T-helper 2 cell (primary cell): ENCODE data around the gene CLIC5.
A peak's percentile ranks its signal among the peaks of the same experiment; 100 is the strongest.

Experiments used
- DNase-seq, 5 experiments: peaks; one replicate each; pipeline versions ENCODE4 v3.0.0 to v3.0.0-alpha.2; 2012 to 2022

Gene CLIC5

GRCh38 chr6:46035242-46035641 is 19.6 kb upstream of the CLIC5 start:
- DNase-seq: no peak

- DNase-seq: no peak
Observed at GRCh38 chr6:46032110-46032998, 16.7 kb upstream of the CLIC5 start.

GRCh38 chr6:46029602-46030001 is 13.9 kb upstream of the CLIC5 start:
- no peak for DNase-seq

GRCh38 chr6:46026307-46026706 is 10.6 kb upstream of the CLIC5 start:
- no peak for DNase-seq

GRCh38 chr6:46025573-46025972 is 9.9 kb upstream of the CLIC5 start:
- DNase-seq: no peak

GRCh38 chr6:46024124-46024769 is 8.6 kb upstream of the CLIC5 start:
- DNase-seq: no peak

GRCh38 chr6:46023216-46023915 is 7.7 kb upstream of the CLIC5 start:
- no peak for DNase-seq

- DNase-seq: peak in 1 of 5 experiments; percentile 49
Observed at GRCh38 chr6:46022106-46022948, 6.7 kb upstream of the CLIC5 start.

GRCh38 chr6:46017726-46018125 is 2.1 kb upstream of the CLIC5 start:
- no peak for DNase-seq

GRCh38 chr6:46016063-46016608 is 476 bp upstream of the CLIC5 start:
- DNase-seq: no peak

GRCh38 chr6:46014511-46015118 is 1.0 kb downstream of the CLIC5 start:
- peak; percentile 2 to 58 (median 11) for DNase-seq

GRCh38 chr6:46014046-46014445 is 1.6 kb downstream of the CLIC5 start:
- DNase-seq: peak in 2 of 5 experiments; percentile 45 to 87

GRCh38 chr6:46013639-46014038 is 2.0 kb downstream of the CLIC5 start:
- DNase-seq: no peak

GRCh38 chr6:46012834-46013233 is 2.8 kb downstream of the CLIC5 start:
- peak in 1 of 5 experiments; percentile 37 for DNase-seq

- DNase-seq: peak in 4 of 5 experiments; percentile 19 to 95 (median 60)
Observed at GRCh38 chr6:46011188-46012085, 4.2 kb downstream of the CLIC5 start.

GRCh38 chr6:46010771-46011170 is 4.9 kb downstream of the CLIC5 start:
- DNase-seq: peak in 1 of 5 experiments; percentile 34

- no peak for DNase-seq
Observed at GRCh38 chr6:46010270-46010669, 5.4 kb downstream of the CLIC5 start.

- DNase-seq: no peak
Observed at GRCh38 chr6:46002264-46002663, 13.4 kb downstream of the CLIC5 start.

GRCh38 chr6:46000905-46001304 is 14.8 kb downstream of the CLIC5 start:
- no peak for DNase-seq

- no peak for DNase-seq
Observed at GRCh38 chr6:45998524-45998923, 17.1 kb downstream of the CLIC5 start.
